AG09309 (cell line): ENCODE data around the gene SMARCA1.

Experiments used
- DNase-seq: peaks from one replicate; pipeline ENCODE4 v3.0.0-alpha.2; 2010; ENCODE audit warnings: low read depth
- H3K4me3 ChIP-seq: 2 replicates; pipeline ENCODE4 v1.5.1; 2011; ENCODE audit warnings: mild to moderate bottlenecking, low read depth, low read length, moderate library complexity; ENCODE audit not compliant: control insufficient read depth
- CTCF ChIP-seq: IDR thresholded peaks from 2 replicates; pipeline ENCODE4 v1.5.1; 2011; ENCODE audit warnings: mild to moderate bottlenecking, low read depth, low read length, inconsistent platforms; ENCODE audit not compliant: insufficient read depth, control insufficient read depth; ENCODE audit errors: missing control alignments

Gene SMARCA1

GRCh38 chrX:129545408-129545807, 22.1 kb upstream of the SMARCA1 start:
- DNase-seq, result no peak
- no peak overlapping the region for H3K4me3 ChIP-seq
- no peak for TF ChIP-seq CTCF

DNA sequence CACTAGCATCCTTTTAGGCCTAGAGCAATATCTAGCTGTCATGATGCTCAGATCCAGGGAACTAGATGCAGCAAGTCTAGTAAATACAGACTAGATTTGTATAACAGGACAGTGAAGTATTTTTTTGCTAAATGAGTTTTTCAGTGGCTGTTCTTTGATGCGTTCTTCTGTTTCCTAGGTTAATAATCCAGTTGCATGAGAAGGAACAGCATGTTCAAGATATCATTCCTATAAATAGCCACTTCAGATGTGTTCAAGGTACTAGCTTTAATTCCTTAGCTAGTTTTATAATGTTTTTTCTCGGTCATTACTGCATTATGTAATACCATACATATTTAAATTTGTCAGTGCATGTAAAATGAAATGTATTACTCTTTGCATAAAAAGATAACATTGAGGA, 21.5 kb upstream of the SMARCA1 start:
- DNase-seq, result no peak
- no peak overlapping the region for H3K4me3 ChIP-seq
- no peak for TF ChIP-seq CTCF

- no peak for DNase-seq
- H3K4me3 ChIP-seq, result peak overlapping the region; percentile 66
- no peak for TF ChIP-seq CTCF
These were observed 17.5 kb upstream of the SMARCA1 start for GRCh38 chrX:129540722-129541184.

DNA sequence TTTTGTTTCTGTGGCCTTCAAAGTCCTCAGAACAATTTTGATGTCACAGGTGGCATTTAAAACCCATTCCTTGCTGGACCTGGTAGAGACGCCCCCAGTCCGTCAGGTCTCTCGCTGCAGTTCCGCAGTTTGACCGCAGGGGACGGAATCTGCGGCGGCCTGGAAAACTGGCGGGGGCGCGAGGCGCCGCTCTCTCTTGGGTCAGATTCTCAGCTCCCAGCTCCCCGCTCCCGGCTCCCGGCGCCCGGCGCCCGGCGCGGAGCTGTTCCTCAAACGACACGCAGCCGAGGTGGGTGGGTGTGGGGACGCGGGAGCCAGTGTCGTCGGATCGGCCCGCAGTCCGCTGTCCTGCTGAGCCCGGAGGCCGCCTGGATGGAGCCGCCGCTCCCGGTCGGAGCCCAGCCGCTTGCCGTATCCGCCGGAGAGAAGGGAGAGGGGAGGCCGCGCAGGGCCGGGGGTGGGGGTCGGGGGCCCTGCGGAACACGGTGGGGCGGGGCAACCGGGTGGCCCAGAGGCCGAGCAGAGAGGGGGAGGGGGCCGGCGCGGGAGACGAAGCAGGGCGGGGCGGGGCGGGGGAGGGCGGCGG, 16.9 kb upstream of the SMARCA1 start, which contains the start of gene OCRL:
OCRL (plus strand) TSS at position 192 of the 586 bp plus-strand sequence; CDS start at position 373, 181 bp downstream.
- peak; percentile 74 for TF ChIP-seq CTCF
- DNase-seq, result no peak
- peak within 1 kb of the TSS; percentile 66 for H3K4me3 ChIP-seq

- no peak for TF ChIP-seq CTCF
- H3K4me3 ChIP-seq, result no peak overlapping the region
- no peak for DNase-seq
These were observed 11.7 kb upstream of the SMARCA1 start for GRCh38 chrX:129534816-129535578.

GRCh38 chrX:129531132-129531531, 7.8 kb upstream of the SMARCA1 start:
- no peak for TF ChIP-seq CTCF
- no peak for DNase-seq
- H3K4me3 ChIP-seq, result no peak overlapping the region

- no peak overlapping the region for H3K4me3 ChIP-seq
- no peak for TF ChIP-seq CTCF
- DNase-seq, result no peak
These were observed 7.1 kb upstream of the SMARCA1 start for GRCh38 chrX:129530410-129530809.
